SK-N-SH treated with all-trans-retinoic acid at 6 μM for 48 hours (cell line): ENCODE measurements around the gene HLCS.

ENCODE experiments used
- ARNTL ChIP-seq: fragments of 450-650 bp; formaldehyde crosslinking; IDR thresholded peaks from 2 replicates; pipeline ENCODE4 v1.5.0; 2020; ENCODE audit warnings: low read depth, mild to moderate bottlenecking, moderate library complexity, borderline replicate concordance
- CREB5 ChIP-seq: fragments of 250-450 bp; sonication (Bioruptor Pico); IDR thresholded peaks from 2 replicates; pipeline ENCODE4 v1.5.1; 2020; ENCODE audit warnings: low read depth, mild to moderate bottlenecking, moderate library complexity
- CSDC2 ChIP-seq: fragments of 250-450 bp; sonication (Bioruptor Pico); IDR thresholded peaks from 2 replicates; pipeline ENCODE4 v1.5.0; 2020; ENCODE audit warnings: mild to moderate bottlenecking, moderate library complexity
- OSR1 ChIP-seq: fragments of 250-450 bp; sonication (Bioruptor Pico); IDR thresholded peaks from 2 replicates; pipeline ENCODE4 v1.8.0; 2022; ENCODE audit warnings: moderate library complexity, mild to moderate bottlenecking, inconsistent platforms
- PATZ1 ChIP-seq: fragments of 250-450 bp; sonication (Bioruptor Pico); IDR thresholded peaks from 2 replicates; pipeline ENCODE4 v1.8.0; 2020; ENCODE audit warnings: mild to moderate bottlenecking, moderate library complexity, borderline replicate concordance
- PPARA ChIP-seq: fragments of 250-450 bp; sonication (Bioruptor Pico); IDR thresholded peaks from 2 replicates; pipeline ENCODE4 v1.5.0; 2020; ENCODE audit warnings: mild to moderate bottlenecking, borderline replicate concordance
- RARB ChIP-seq: fragments of 250-450 bp; sonication (Bioruptor Pico); IDR thresholded peaks from 2 replicates; pipeline ENCODE4 v1.8.0; 2021; ENCODE audit warnings: mild to moderate bottlenecking, moderate library complexity
- SNAI2 ChIP-seq: fragments of 250-450 bp; sonication (Bioruptor Pico); IDR thresholded peaks from 2 replicates; pipeline ENCODE4 v1.5.0; 2020; ENCODE audit warnings: mild to moderate bottlenecking, moderate library complexity
- TCF4 ChIP-seq: fragments of 250-450 bp; sonication (Bioruptor Pico); IDR thresholded peaks from 2 replicates; pipeline ENCODE4 v1.8.0; 2021; ENCODE audit warnings: mild to moderate bottlenecking, moderate library complexity, borderline replicate concordance
- TOX ChIP-seq: fragments of 250-450 bp; sonication (Bioruptor Pico); IDR thresholded peaks from 2 replicates; pipeline ENCODE4 v1.8.0; 2021; ENCODE audit warnings: mild to moderate bottlenecking, moderate library complexity, borderline replicate concordance
- ZNF70 ChIP-seq: fragments of 450-650 bp; formaldehyde crosslinking; IDR thresholded peaks from 2 replicates; pipeline ENCODE4 v1.5.0; 2020; ENCODE audit warnings: mild to moderate bottlenecking, moderate library complexity
- ZNF8 ChIP-seq: fragments of 450-650 bp; formaldehyde crosslinking; IDR thresholded peaks from 2 replicates; pipeline ENCODE4 v1.5.0; 2020; ENCODE audit warnings: mild to moderate bottlenecking, moderate library complexity

- no peak for TF ChIP-seq ARNTL (CRISPR knock-in tag)
- no peak for TF ChIP-seq TCF4 (CRISPR knock-in tag)
- TF ChIP-seq RARB (CRISPR knock-in tag), result no peak
- no peak for TF ChIP-seq PATZ1 (CRISPR knock-in tag)
- TF ChIP-seq ZNF8 (CRISPR knock-in tag), result no peak
- no peak for TF ChIP-seq ZNF70 (CRISPR knock-in tag)
- no peak for TF ChIP-seq CREB5 (CRISPR knock-in tag)
- no peak for TF ChIP-seq PPARA (CRISPR knock-in tag)
- no peak for TF ChIP-seq SNAI2 (CRISPR knock-in tag)
- no peak for TF ChIP-seq CSDC2 (CRISPR knock-in tag)
- TF ChIP-seq OSR1 (CRISPR knock-in tag), result no peak
- no peak for TF ChIP-seq TOX (CRISPR knock-in tag)
Observed at GRCh38 chr21:36734367-36735200, 231.9 kb downstream of the HLCS start.
